Stromal cell of bone marrow (primary cell): ENCODE results near the gene ZBTB7B.
A peak's percentile ranks its signal among the peaks of the same experiment; 100 is the strongest.

Source experiments
- DNase-seq: peaks from one replicate; pipeline ENCODE4 v3.0.0-alpha.2; 2012; ENCODE audit warnings: low read depth

ZBTB7B gene

GRCh38 chr1:155002464-155003226, at the start of gene ZBTB7B:
ZBTB7B (plus strand) TSS chr1:155002802; CDS start chr1:155014661, 11,859 bp downstream.
- no peak for DNase-seq

GRCh38 chr1:154953611-154954038, 49.0 kb upstream of the ZBTB7B start:
- DNase-seq = no peak

GRCh38 chr1:154954541-154954940, 48.1 kb upstream of the ZBTB7B start:
- no peak for DNase-seq

- no peak for DNase-seq
Measured at GRCh38 chr1:154955039-154955717, 47.4 kb upstream of the ZBTB7B start.

- peak; percentile 85 for DNase-seq
Measured at GRCh38 chr1:154955718-154956543, 46.7 kb upstream of the ZBTB7B start, which contains the start of gene PBXIP1. PBXIP1 (minus strand) TSS chr1:154956099; CDS start chr1:154953721, 2,378 bp downstream.

- no peak for DNase-seq
Measured at GRCh38 chr1:154956544-154956941, 46.1 kb upstream of the ZBTB7B start.

- DNase-seq = no peak
Measured at GRCh38 chr1:154957091-154957657, 45.4 kb upstream of the ZBTB7B start.

GRCh38 chr1:154958036-154958435, 44.6 kb upstream of the ZBTB7B start:
- no peak for DNase-seq

GRCh38 chr1:154958681-154959425, 43.7 kb upstream of the ZBTB7B start:
- DNase-seq = no peak

- DNase-seq = no peak
Measured at GRCh38 chr1:154959426-154959780, 43.2 kb upstream of the ZBTB7B start.

- DNase-seq = no peak
Measured at GRCh38 chr1:154960446-154961136, 42.0 kb upstream of the ZBTB7B start.

GRCh38 chr1:154961207-154962155, 41.1 kb upstream of the ZBTB7B start, which contains the start of gene PYGO2:
PYGO2 (minus strand) TSS chr1:154961782; CDS start chr1:154961576, 206 bp downstream.
- DNase-seq = peak; percentile 48

GRCh38 chr1:154962156-154962749, 40.3 kb upstream of the ZBTB7B start:
- no peak for DNase-seq

GRCh38 chr1:154962795-154963330, 39.7 kb upstream of the ZBTB7B start:
- no peak for DNase-seq

- no peak for DNase-seq
Measured at GRCh38 chr1:154963643-154964042, 39.0 kb upstream of the ZBTB7B start.

GRCh38 chr1:154964359-154964758, 38.2 kb upstream of the ZBTB7B start:
- no peak for DNase-seq

GRCh38 chr1:154966111-154966510, 36.5 kb upstream of the ZBTB7B start:
- no peak for DNase-seq

GRCh38 chr1:154967331-154967950, 35.2 kb upstream of the ZBTB7B start:
- no peak for DNase-seq
